Measurements from ENCODE around the gene PAM16.
"Not testable (repeated sequence)": the region's sequence is repeated elsewhere in the genome, so short reads cannot be mapped to it uniquely, and the experiment has no call there.

The PAM16 gene

GRCh38 chr16:4350787-4351659 lies at the start of gene PAM16:
TSS of gene PAM16 (minus strand) at chr16:4351321. CDS start at chr16:4351234, 87 bp downstream.
- ATAC-seq: peak; percentile 87 to 92

DNA sequence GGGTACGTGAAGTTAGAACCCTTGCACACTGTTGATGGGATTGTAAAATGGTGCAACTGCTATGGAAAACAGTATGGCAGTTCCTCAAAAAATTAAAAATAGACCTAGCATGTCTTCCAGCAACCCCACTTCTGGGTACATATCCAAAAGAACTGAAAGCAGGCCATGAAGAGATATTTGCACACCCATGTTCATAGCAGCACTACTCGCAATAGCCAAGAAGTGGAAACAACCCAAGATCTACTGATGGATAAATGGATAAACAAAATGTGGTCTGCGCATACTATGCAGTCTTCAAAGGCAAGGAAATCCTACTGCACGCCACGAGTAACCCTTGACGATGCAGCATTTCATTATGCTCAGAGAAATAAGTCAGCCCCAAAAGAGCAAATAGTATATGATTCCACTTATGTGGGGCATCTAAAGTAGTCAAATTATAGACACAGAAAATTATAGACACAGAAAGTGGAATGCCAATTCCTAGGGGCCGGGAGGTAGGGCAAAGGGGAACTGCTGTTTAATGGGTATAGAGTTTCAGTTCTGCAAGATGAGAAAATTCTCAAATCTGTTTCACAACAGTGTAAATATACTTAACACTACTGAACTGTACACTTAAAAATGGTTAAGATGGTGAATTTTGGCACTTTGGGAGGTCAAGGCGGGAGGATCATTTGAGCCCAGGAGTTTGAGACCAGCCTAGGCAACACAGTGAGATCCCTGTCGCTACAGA lies 48.0 kb upstream of the PAM16 start:
- no peak for ATAC-seq

- ATAC-seq: no peak
Observed at GRCh38 chr16:4395055-4395726, 44.1 kb upstream of the PAM16 start.

- not testable (repeated sequence) for ATAC-seq
Observed at GRCh38 chr16:4393850-4394249, 42.7 kb upstream of the PAM16 start.

- no peak for ATAC-seq
Observed at GRCh38 chr16:4393240-4393600, 42.1 kb upstream of the PAM16 start.

DNA sequence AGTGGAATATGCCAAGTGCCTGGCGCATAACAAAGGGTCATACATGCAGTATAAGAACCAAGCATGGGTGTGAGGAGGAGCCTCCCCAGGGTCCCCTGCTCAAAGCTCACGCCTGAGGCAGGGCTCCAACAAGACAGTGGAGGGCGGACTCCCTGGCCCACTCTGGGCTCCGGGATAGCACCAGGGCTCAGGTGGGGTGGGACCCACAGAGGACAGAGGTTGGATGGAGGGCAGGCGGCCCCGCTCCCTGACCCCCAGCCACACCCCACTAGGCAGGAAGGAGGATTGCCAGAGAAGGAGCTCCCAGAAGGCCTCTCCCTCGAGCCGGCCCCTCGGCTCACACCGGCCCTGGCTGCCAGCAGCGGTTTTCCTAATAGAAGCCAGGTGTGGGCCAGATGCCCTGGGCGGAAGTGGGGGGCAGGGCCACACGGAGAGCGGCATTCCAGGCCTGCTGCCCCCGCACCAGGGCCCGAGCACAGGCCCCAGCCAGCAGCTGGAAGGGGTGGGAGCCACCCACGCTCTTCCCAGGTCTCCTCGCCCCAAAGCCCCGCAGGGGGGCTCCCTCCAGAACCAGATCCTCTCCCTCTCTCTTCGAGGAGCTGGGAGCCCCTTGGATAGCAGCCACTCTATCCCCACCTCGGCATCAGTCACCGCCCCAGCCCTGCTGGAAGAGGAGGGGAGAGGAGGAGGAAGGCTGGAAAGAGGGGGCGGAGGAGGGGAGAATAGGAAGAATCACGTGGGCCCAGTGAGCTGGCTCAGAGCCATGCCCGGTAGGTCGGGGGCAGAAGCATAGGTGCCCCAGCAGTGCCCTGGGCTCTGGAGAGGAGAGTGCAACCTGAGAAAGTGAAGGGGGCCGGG lies 41.5 kb upstream of the PAM16 start:
- ATAC-seq: no peak

DNA sequence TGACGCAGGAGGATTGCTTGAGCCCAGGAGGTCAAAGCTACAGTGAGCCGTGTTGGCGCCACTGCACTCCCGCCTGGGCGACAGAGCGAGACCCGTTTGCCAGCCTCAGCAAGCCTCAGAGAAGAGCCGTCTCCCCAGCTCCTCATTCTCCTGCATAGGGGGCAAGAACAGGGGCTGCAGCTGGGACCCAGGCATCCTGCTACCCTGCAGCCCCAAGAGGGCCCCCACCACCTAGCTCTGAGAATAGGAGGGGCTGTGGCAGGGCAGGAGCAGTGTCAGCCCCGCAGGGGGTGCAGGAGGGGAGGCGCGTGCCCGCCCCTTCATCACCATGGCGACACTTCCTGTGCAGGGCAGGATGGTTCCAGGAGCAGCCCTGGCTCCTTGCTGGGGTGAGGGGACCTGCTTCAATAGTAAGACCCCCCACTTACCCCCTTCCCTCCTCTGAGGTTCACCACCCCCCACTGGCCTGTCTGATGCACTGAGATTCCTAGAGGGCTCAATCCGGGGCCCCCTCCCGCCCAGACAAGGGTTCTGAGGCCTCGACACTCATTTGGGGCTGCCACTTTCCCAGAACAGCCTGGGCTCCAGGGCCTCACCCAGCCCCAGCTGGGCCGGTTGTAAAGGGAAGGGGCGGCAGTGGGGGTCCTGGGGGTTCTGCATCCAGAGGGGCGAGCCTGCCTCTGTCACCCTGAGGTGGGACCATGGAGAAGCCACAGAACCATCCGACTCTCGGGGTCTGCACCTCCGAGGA lies 40.7 kb upstream of the PAM16 start:
- no peak for ATAC-seq

DNA sequence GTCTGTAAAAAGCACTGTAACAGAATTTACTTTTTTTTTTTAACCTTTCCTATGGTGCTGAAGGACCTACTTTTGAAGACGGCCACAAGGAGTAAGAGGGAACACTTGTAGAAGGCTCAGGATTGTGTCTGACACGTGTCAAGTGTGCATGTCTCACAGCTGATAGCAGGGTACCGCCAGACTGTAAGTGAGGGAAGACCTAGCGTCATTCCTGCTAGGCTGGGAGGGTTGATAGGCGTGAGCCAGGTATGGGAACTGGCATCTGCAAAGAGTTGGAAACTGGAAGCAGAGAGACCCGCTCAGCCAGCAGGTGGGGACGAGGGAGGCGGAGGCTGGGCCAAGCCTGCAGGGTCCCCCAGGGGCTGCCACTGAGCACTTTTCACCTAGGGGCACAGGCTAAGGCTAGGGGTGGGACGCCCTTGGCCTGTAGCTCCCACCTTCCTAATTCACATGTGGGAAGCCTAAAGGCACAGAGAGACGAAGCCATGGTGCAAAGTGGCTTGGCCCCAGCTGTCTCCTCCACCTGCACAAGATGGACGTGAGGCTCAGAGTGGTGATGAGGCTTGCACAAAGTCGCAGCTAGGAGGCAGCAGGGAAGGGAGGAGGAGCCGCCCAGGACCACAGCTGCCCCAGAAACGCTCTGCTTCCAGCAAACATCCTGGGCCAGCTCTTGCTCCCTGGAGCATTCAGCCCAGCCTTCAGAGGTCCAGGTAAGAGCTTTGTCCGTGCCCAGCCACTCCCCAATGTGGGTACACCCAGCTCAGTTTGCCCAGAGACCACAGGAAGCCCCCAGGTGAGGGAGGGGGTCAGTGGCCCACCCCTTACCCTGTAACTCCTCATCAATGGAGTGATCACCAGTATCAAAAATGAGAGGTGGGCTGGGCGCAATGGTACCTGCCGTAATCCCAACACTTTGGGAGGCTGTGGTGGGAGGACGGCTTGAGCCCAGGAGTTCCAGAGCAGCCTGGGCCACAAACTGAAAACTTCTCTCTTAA lies 39.4 kb upstream of the PAM16 start:
- ATAC-seq: no peak

- no peak for ATAC-seq
Observed at GRCh38 chr16:4389051-4389955, 38.2 kb upstream of the PAM16 start.

GRCh38 chr16:4388271-4389021 lies 37.3 kb upstream of the PAM16 start:
- no peak for ATAC-seq

DNA sequence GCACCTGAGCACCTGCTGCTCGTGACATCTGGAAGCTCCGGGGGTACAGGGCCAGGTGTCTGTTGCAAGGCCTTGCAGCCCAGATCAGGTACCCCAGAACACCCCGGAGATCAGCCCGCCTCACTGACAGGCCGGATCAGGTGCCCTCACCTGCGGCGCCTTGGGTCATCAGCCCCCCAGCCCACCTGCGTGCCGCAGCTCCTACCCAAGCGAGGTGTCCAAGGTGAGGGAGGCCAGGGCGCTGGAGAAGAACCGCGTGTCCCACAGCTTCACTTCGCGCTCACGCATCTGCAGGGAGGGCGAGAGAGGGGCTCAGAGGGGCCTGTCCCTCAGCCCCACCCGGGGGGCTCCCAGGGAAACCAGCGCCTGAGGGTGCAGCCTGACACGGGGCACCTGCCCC lies 36.7 kb upstream of the PAM16 start:
- ATAC-seq: no peak

DNA sequence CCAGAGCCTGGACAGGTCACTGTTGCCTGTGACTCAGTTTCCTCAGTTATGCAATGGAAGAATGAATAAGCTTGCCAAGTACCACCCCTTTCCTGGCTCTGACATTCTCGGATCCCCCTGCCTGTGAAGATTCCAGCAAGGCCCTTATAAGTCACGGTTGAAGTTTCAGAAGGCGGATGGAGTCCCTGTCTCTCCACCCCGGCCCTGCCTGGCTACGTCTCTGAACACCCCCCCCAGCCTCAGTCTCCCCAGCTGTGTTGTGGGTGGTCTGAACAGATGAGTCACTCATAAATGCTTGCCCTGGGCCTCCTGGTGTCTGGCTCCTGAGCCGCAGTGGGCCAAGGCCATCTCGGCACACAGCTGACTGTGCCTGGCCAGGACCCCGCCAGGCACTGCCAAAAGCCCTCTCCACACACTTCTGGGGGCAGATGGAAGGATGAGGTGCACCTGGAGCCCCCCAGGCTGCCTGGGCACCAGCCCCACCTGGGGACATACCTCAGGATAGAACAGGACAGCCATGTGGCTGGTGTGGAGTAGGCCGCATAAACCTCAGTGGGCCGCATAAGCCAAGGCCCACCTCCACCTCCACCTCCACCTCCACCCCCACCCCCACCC lies 35.9 kb upstream of the PAM16 start:
- no peak for ATAC-seq

GRCh38 chr16:4386451-4386805 lies 35.3 kb upstream of the PAM16 start:
- no peak for ATAC-seq

- no peak for ATAC-seq
Observed at GRCh38 chr16:4385789-4386450, 34.8 kb upstream of the PAM16 start.

DNA sequence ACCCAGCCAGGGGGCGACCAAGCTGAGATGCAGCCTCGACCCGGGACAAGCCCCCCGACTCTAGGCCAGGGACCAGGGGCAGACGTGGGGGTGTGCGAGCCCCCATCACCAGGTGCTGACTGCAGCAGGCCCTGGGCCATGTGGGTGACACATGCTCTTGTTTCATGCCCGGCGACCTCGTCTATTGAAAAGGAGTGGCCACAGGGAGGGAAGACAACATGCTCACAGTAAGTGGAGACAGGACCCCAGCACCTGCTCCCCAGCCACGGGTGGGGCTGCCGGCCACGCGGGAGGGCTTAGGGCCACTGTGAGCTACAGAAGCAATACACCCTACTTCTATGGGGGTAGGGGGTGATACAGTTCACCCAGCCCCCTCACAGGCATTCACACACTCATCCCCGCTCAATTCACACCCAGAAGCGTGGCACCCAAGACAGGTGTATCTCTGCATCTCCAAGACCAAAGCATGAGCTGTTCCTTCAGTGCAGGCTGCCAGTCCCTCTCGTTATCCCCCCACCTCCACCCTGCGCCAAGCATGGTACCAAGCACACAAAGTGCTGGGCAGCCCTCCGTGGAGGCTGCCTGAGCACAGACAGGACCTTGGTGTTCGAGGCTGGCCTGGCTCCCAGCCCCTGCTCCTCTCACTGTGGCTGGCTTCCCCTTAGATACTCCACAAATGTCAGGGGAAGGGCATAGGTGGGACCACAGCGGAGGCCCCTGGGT lies 34.1 kb upstream of the PAM16 start:
- no peak for ATAC-seq

DNA sequence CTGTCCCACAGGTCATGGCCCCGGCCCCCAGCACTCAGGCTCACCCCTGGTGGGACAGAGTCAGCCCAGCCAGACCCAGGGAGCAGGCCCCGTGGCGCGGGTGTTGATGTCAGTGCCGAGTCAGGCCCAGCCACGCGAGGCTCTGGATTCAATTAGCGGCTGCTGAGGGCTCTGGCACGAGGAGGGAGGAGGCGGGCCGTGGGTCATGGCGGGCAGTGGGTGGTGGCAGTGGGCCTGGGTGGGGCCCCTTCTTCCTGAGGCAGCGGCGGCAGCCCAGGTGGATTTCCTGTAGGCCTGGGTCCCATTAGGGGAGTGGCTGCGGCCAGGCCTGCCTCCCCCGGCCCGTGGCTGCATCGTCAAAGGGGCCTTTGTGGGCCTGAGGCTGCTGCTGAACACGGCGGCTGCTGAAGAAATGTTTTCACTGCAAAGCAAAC lies 33.4 kb upstream of the PAM16 start:
- no peak for ATAC-seq
